Trophoblast cell (in vitro differentiated cells and primary cell): ENCODE measurements around the gene XPC.

ENCODE experiments used
- DNase-seq, 2 donors: peaks; one replicate each; pipeline ENCODE4 v3.0.0-alpha.2; 2016
- H2AFZ ChIP-seq: 2 replicates; pipeline ENCODE4 v1.6.1; 2013; ENCODE audit warnings: low read length, moderate library complexity, mild to moderate bottlenecking; ENCODE audit not compliant: insufficient read depth, poor library complexity
- H2AK5ac ChIP-seq: 2 replicates; pipeline ENCODE4 v1.6.1; 2013; ENCODE audit warnings: mild to moderate bottlenecking, low read length
- H2BK120ac ChIP-seq: 2 replicates; pipeline ENCODE4 v1.6.1; 2013; ENCODE audit warnings: low read length, mild to moderate bottlenecking, moderate library complexity; ENCODE audit not compliant: insufficient read depth, poor library complexity
- H2BK12ac ChIP-seq: 2 replicates; pipeline ENCODE4 v1.6.1; 2013; ENCODE audit warnings: mild to moderate bottlenecking, low read length, moderate library complexity
- H2BK5ac ChIP-seq: 2 replicates; pipeline ENCODE4 v1.6.1; 2013; ENCODE audit warnings: low read length, low read depth, moderate library complexity, mild to moderate bottlenecking; ENCODE audit not compliant: poor library complexity
- H3K14ac ChIP-seq: 2 replicates; pipeline ENCODE4 v1.6.1; 2013; ENCODE audit warnings: mild to moderate bottlenecking, low read length
- H3K18ac ChIP-seq: 2 replicates; pipeline ENCODE4 v1.6.1; 2013; ENCODE audit warnings: mild to moderate bottlenecking, low read length
- H3K23ac ChIP-seq: 2 replicates; pipeline ENCODE4 v1.6.1; 2013; ENCODE audit warnings: low read length
- H3K27ac ChIP-seq: 2 replicates; pipeline ENCODE4 v1.5.1; 2013; ENCODE audit warnings: low read depth, mild to moderate bottlenecking, inconsistent platforms, low read length, moderate library complexity
- H3K27me3 ChIP-seq: 2 replicates; pipeline ENCODE4 v1.6.1; 2013; ENCODE audit warnings: inconsistent platforms, mild to moderate bottlenecking, low read length, moderate library complexity; ENCODE audit not compliant: insufficient read depth
- H3K36me3 ChIP-seq, 2 experiments: 1 replicate in 1 of 2; 2 replicates in 1 of 2; pipeline ENCODE4 v1.6.1; 2013; ENCODE audit warnings: low read length in 2 of 2, mild to moderate bottlenecking in 2 of 2, moderate library complexity in 1 of 2; ENCODE audit not compliant: insufficient read depth in 2 of 2, control insufficient read depth in 1 of 2
- H3K4ac ChIP-seq: 2 replicates; pipeline ENCODE4 v1.6.1; 2013; ENCODE audit warnings: low read depth, mild to moderate bottlenecking, low read length, moderate library complexity
- H3K4me1 ChIP-seq, 2 experiments: 1 replicate in 1 of 2; 2 replicates in 1 of 2; pipeline ENCODE4 v1.6.1; 2013; ENCODE audit warnings: low read length in 2 of 2, mild to moderate bottlenecking in 2 of 2, moderate library complexity in 1 of 2; ENCODE audit not compliant: insufficient read depth in 2 of 2, control insufficient read depth in 1 of 2
- H3K4me2 ChIP-seq: 2 replicates; pipeline ENCODE4 v1.6.1; 2013; ENCODE audit warnings: inconsistent platforms, mild to moderate bottlenecking, low read length, moderate library complexity
- H3K4me3 ChIP-seq: 2 replicates; pipeline ENCODE4 v1.5.1; 2013; ENCODE audit warnings: mild to moderate bottlenecking, low read depth, low read length, inconsistent platforms
- H3K79me1 ChIP-seq: one replicate; pipeline ENCODE4 v1.6.1; 2013; ENCODE audit warnings: low read length
- H3K79me2 ChIP-seq: 2 replicates; pipeline ENCODE4 v1.6.1; 2013; ENCODE audit warnings: low read length, mild to moderate bottlenecking; ENCODE audit not compliant: control insufficient read depth, insufficient read depth, poor library complexity
- H3K9ac ChIP-seq: 2 replicates; pipeline ENCODE4 v1.6.1; 2013; ENCODE audit warnings: mild to moderate bottlenecking, low read length
- H3K9me3 ChIP-seq: 2 replicates; pipeline ENCODE4 v1.6.1; 2013; ENCODE audit warnings: low read depth, mild to moderate bottlenecking, control low read depth, inconsistent platforms, low read length; ENCODE audit not compliant: insufficient read depth
- H4K12ac ChIP-seq: 2 replicates; pipeline ENCODE4 v1.6.1; 2013; ENCODE audit warnings: low read depth, mild to moderate bottlenecking, low read length, moderate library complexity
- H4K8ac ChIP-seq: 2 replicates; pipeline ENCODE4 v1.6.1; 2013; ENCODE audit warnings: low read depth, mild to moderate bottlenecking, low read length, moderate library complexity
- H4K91ac ChIP-seq: one replicate; pipeline ENCODE4 v1.6.1; 2013; ENCODE audit warnings: low read depth, mild to moderate bottlenecking, low read length, moderate library complexity
- WGBS: extraction: QIAGEN DNeasy Blood & Tissue Kit; methylation state at CpG from one replicate; pipeline ENCODE4 v1.1.7; 2013; ENCODE audit warnings: missing lambda C conversion rate; ENCODE audit not compliant: insufficient read length, insufficient coverage; ENCODE audit errors: extremely low coverage; 5-methylcytosine and 5-hydroxymethylcytosine counted together

Gene XPC

GRCh38 chr3:14097616-14098391 lies 80.6 kb downstream of the XPC start:
- H3K9me3 ChIP-seq, result no peaks in the 10 kb centered on the region
- H3K4ac ChIP-seq, result no peak overlapping the region
- no peak overlapping the region for H2BK12ac ChIP-seq
- no peak overlapping the region for H3K14ac ChIP-seq
- no peaks in the 10 kb centered on the region for H3K36me3 ChIP-seq
- H4K91ac ChIP-seq, result no peak overlapping the region
- H3K4me2 ChIP-seq, result no peak overlapping the region
- no peak overlapping the region for H3K18ac ChIP-seq
- no peak overlapping the region for H4K12ac ChIP-seq
- H2BK5ac ChIP-seq, result no peak overlapping the region
- no peak overlapping the region for H2BK120ac ChIP-seq
- no peaks in the 10 kb centered on the region for H3K79me2 ChIP-seq
- no peak overlapping the region for H2AK5ac ChIP-seq
- no CpG with 5 or more reads among the region's 5 CpGs for WGBS
- no peaks in the 10 kb centered on the region for H3K4me1 ChIP-seq
- H3K23ac ChIP-seq, result no peak overlapping the region
- H2AFZ ChIP-seq, result no peak overlapping the region
- H3K9ac ChIP-seq, result no peak overlapping the region
- H3K79me1 ChIP-seq, result no peaks in the 10 kb centered on the region
- H4K8ac ChIP-seq, result no peak overlapping the region
- H3K27ac ChIP-seq, result no peak overlapping the region
- no peak overlapping the region for H3K4me3 ChIP-seq
- H3K27me3 ChIP-seq, result no peaks in the 10 kb centered on the region
- DNase-seq, result no peak

GRCh38 chr3:14096742-14097141 lies 81.7 kb downstream of the XPC start:
- Histone ChIP-seq H3K4me3 (no peak overlapping the region), H2BK120ac (no peak overlapping the region), H3K18ac (no peak overlapping the region), H3K79me1 (no peaks in the 10 kb centered on the region), H3K36me3 (no peaks in the 10 kb centered on the region), H2AK5ac (no peak overlapping the region), H3K27ac (no peak overlapping the region), H3K4ac (no peak overlapping the region), H4K8ac (no peak overlapping the region), H3K9me3 (no peaks in the 10 kb centered on the region), H2BK5ac (no peak overlapping the region), H3K23ac (no peak overlapping the region), H4K12ac (no peak overlapping the region), H3K4me1 (no peaks in the 10 kb centered on the region), H3K79me2 (no peaks in the 10 kb centered on the region), H3K9ac (no peak overlapping the region), H3K27me3 (no peaks in the 10 kb centered on the region), H2AFZ (no peak overlapping the region), H3K14ac (no peak overlapping the region), H3K4me2 (no peak overlapping the region), H4K91ac (no peak overlapping the region), H2BK12ac (no peak overlapping the region)
- no peak for DNase-seq
- no CpG with 5 or more reads among the region's 3 CpGs for WGBS
